Measurements from ENCODE around the gene CDH13.

The CDH13 gene

DNA sequence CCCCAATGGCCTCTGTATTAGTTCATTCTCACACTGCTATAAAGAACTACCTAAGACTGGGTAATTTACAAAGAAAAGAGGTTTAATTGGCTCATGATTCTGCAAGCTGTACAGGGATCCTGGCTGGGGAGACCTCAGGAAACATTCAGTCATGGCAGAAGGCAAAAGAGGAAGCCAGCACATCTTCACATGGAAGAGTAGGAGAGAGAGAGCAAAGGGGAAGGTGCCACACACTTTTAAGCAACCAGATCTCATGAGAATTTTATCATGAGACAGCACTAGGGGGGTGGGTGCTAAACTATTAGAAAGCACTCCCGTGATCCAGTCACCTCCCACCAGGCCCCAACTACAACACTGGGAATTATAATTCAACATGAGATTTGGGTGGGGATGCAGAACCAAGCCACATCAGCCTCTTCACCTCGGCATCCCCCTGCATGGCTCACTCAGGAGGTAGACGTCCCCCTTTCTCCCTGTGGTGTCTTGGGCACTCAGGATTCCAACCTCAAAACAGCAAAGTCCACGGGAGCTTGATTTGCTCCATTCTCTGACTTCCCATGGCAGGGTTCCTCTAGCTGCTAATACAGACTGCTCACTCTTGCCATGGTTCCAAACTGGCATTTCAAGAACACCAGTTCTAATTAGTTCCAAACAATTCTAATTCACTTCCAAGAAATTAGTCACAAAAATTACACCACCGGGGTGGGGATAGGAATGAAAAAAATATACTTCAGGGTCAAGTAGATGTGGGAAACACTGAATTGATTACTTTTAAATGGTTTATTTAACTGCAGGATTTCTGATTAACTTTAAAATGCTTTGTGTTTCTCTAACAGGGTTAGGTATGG is 977.2 kb downstream of the CDH13 start:
- no peaks in the 10 kb centered on the region for H3K79me2 ChIP-seq (ENCODE audit: control insufficient read depth, insufficient read depth, low read length)
- no peak overlapping the region for H3K56ac ChIP-seq (ENCODE audit: low read length)
- H3K4me1 ChIP-seq (ENCODE audit: control insufficient read depth, low read depth, low read length), result no peaks in the 10 kb centered on the region
- no peak overlapping the region for H3K23ac ChIP-seq (ENCODE audit: low read length)
- no peak for DNase-seq
- H3K18ac ChIP-seq (ENCODE audit: low read length), result no peak overlapping the region
- H2BK5ac ChIP-seq (ENCODE audit: low read length), result no peak overlapping the region
- no peak overlapping the region for H4K5ac ChIP-seq (ENCODE audit: low read length)
- no peaks in the 10 kb centered on the region for H3K36me3 ChIP-seq (ENCODE audit: control insufficient read depth, insufficient read depth, low read length)
- no peak overlapping the region for H2BK15ac ChIP-seq (replicated peaks; ENCODE audit: low read depth)
- no peak overlapping the region for H3K4me2 ChIP-seq (ENCODE audit: low read length)
- no peak overlapping the region for H3K27ac ChIP-seq (ENCODE audit: low read depth, low read length)
- no peak overlapping the region for H4K8ac ChIP-seq (ENCODE audit: low read depth, low read length)
- no peak overlapping the region for H2BK120ac ChIP-seq (ENCODE audit: low read depth, low read length)
- H3K4ac ChIP-seq (ENCODE audit: low read depth, low read length), result no peak overlapping the region
- H3K4me3 ChIP-seq (ENCODE audit: low read length), result no peak overlapping the region
- H3K27me3 ChIP-seq (ENCODE audit: insufficient read depth, low read length, poor library complexity), result no peaks in the 10 kb centered on the region
- WGBS (ENCODE audit: extremely low coverage, insufficient coverage, low lambda C conversion rate), result no CpG with 5 or more reads among the region's 5 CpGs
- no peak overlapping the region for H3K9ac ChIP-seq (ENCODE audit: low read length)
- H2AK5ac ChIP-seq (ENCODE audit: low read length), result no peak overlapping the region
- H3K79me1 ChIP-seq (ENCODE audit: low read length), result no peaks in the 10 kb centered on the region

DNA sequence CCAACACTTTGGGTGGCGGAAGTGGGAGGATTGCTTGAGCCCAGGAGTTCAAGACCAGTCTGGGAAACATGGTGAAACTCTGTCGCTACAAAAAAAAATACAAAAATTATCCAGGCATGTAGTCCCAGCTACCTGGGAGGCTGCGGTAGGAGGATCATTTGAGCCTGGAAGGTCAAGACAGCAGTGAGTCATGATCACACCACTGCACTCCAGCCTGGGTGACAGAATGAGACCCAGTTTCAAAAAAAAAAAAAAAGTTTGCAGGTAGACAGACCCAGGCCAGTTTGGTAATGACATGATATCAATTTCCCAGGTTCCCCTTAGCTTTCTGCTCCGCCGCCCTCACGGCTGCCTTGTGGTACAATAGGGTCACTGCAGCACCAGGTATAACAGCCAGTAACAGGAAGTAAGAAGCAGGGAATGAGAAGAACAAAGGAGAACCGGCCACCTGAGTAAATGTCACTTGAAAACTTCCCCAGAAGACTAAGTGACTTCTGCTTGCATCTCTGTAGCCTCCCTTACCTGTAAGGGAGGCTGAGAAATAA is 979.8 kb downstream of the CDH13 start:
- no peaks in the 10 kb centered on the region for H3K79me2 ChIP-seq (ENCODE audit: control insufficient read depth, insufficient read depth, low read length)
- H3K4me2 ChIP-seq (ENCODE audit: low read length), result no peak overlapping the region
- H2BK120ac ChIP-seq (ENCODE audit: low read depth, low read length), result no peak overlapping the region
- no peak overlapping the region for H3K9ac ChIP-seq (ENCODE audit: low read length)
- H3K56ac ChIP-seq (ENCODE audit: low read length), result no peak overlapping the region
- no peak overlapping the region for H3K4me3 ChIP-seq (ENCODE audit: low read length)
- H2AK5ac ChIP-seq (ENCODE audit: low read length), result no peak overlapping the region
- no peak overlapping the region for H2BK15ac ChIP-seq (replicated peaks; ENCODE audit: low read depth)
- H3K27ac ChIP-seq (ENCODE audit: low read depth, low read length), result no peak overlapping the region
- no peaks in the 10 kb centered on the region for H3K79me1 ChIP-seq (ENCODE audit: low read length)
- no peak overlapping the region for H2BK5ac ChIP-seq (ENCODE audit: low read length)
- no peaks in the 10 kb centered on the region for H3K36me3 ChIP-seq (ENCODE audit: control insufficient read depth, insufficient read depth, low read length)
- DNase-seq, result peak; percentile 61
- no peaks in the 10 kb centered on the region for H3K27me3 ChIP-seq (ENCODE audit: insufficient read depth, low read length, poor library complexity)
- H3K23ac ChIP-seq (ENCODE audit: low read length), result no peak overlapping the region
- H3K4ac ChIP-seq (ENCODE audit: low read depth, low read length), result no peak overlapping the region
- no CpG with 5 or more reads among the region's 7 CpGs for WGBS (ENCODE audit: extremely low coverage, insufficient coverage, low lambda C conversion rate)
- H4K8ac ChIP-seq (ENCODE audit: low read depth, low read length), result no peak overlapping the region
- no peak overlapping the region for H3K18ac ChIP-seq (ENCODE audit: low read length)
- H3K4me1 ChIP-seq (ENCODE audit: control insufficient read depth, low read depth, low read length), result no peaks in the 10 kb centered on the region
- H4K5ac ChIP-seq (ENCODE audit: low read length), result no peak overlapping the region

- no CpG with 5 or more reads among the region's 4 CpGs for WGBS (ENCODE audit: extremely low coverage, insufficient coverage, low lambda C conversion rate)
- Histone ChIP-seq H4K5ac (ENCODE audit: low read length) (no peak overlapping the region), H2BK120ac (ENCODE audit: low read depth, low read length) (no peak overlapping the region), H3K27me3 (ENCODE audit: insufficient read depth, low read length, poor library complexity) (no peaks in the 10 kb centered on the region), H2BK15ac (replicated peaks; ENCODE audit: low read depth) (no peak overlapping the region), H2BK5ac (ENCODE audit: low read length) (no peak overlapping the region), H3K23ac (ENCODE audit: low read length) (no peak overlapping the region), H3K4ac (ENCODE audit: low read depth, low read length) (no peak overlapping the region), H3K36me3 (ENCODE audit: control insufficient read depth, insufficient read depth, low read length) (no peaks in the 10 kb centered on the region), H3K18ac (ENCODE audit: low read length) (no peak overlapping the region), H3K4me3 (ENCODE audit: low read length) (no peak overlapping the region), H3K9ac (ENCODE audit: low read length) (no peak overlapping the region), H3K56ac (ENCODE audit: low read length) (no peak overlapping the region), H3K4me1 (ENCODE audit: control insufficient read depth, low read depth, low read length) (no peaks in the 10 kb centered on the region), H4K8ac (ENCODE audit: low read depth, low read length) (no peak overlapping the region), H2AK5ac (ENCODE audit: low read length) (no peak overlapping the region), H3K79me1 (ENCODE audit: low read length) (no peaks in the 10 kb centered on the region), H3K4me2 (ENCODE audit: low read length) (no peak overlapping the region), H3K27ac (ENCODE audit: low read depth, low read length) (no peak overlapping the region), H3K79me2 (ENCODE audit: control insufficient read depth, insufficient read depth, low read length) (no peaks in the 10 kb centered on the region)
- no peak for DNase-seq
Measured at GRCh38 chr16:83609178-83609577, 982.4 kb downstream of the CDH13 start.

GRCh38 chr16:83615141-83615952 is 988.6 kb downstream of the CDH13 start:
- H3K9ac ChIP-seq (ENCODE audit: low read length), result no peak overlapping the region

GRCh38 chr16:83615953-83616350 is 989.2 kb downstream of the CDH13 start:
- H3K79me1 ChIP-seq (ENCODE audit: low read length), result no peaks in the 10 kb centered on the region
- H3K9ac ChIP-seq (ENCODE audit: low read length), result no peak overlapping the region
- no peak overlapping the region for H3K56ac ChIP-seq (ENCODE audit: low read length)
- H2BK120ac ChIP-seq (ENCODE audit: low read depth, low read length), result no peak overlapping the region
- no peak overlapping the region for H3K4ac ChIP-seq (ENCODE audit: low read depth, low read length)
- no peak overlapping the region for H4K8ac ChIP-seq (ENCODE audit: low read depth, low read length)
- H3K27me3 ChIP-seq (ENCODE audit: insufficient read depth, low read length, poor library complexity), result no peaks in the 10 kb centered on the region
- no peak overlapping the region for H3K4me3 ChIP-seq (ENCODE audit: low read length)
- H2AK5ac ChIP-seq (ENCODE audit: low read length), result no peak overlapping the region
- DNase-seq, result no peak
- H3K18ac ChIP-seq (ENCODE audit: low read length), result no peak overlapping the region
- no peaks in the 10 kb centered on the region for H3K79me2 ChIP-seq (ENCODE audit: control insufficient read depth, insufficient read depth, low read length)
- H2BK15ac ChIP-seq (replicated peaks; ENCODE audit: low read depth), result no peak overlapping the region
- H3K23ac ChIP-seq (ENCODE audit: low read length), result no peak overlapping the region
- H4K5ac ChIP-seq (ENCODE audit: low read length), result no peak overlapping the region
- WGBS (ENCODE audit: extremely low coverage, insufficient coverage, low lambda C conversion rate), result no CpG with 5 or more reads among the region's 8 CpGs
- H3K4me1 ChIP-seq (ENCODE audit: control insufficient read depth, low read depth, low read length), result no peaks in the 10 kb centered on the region
- no peak overlapping the region for H2BK5ac ChIP-seq (ENCODE audit: low read length)
- no peak overlapping the region for H3K4me2 ChIP-seq (ENCODE audit: low read length)
- no peak overlapping the region for H3K27ac ChIP-seq (ENCODE audit: low read depth, low read length)
- no peaks in the 10 kb centered on the region for H3K36me3 ChIP-seq (ENCODE audit: control insufficient read depth, insufficient read depth, low read length)

More at GRCh38 chr16:83615141-83615952, 988.6 kb downstream of the CDH13 start:
- Histone ChIP-seq H3K36me3 (ENCODE audit: control insufficient read depth, insufficient read depth, low read length) (no peaks in the 10 kb centered on the region), H3K4me2 (ENCODE audit: low read length) (no peak overlapping the region), H4K8ac (ENCODE audit: low read depth, low read length) (no peak overlapping the region), H3K4me3 (ENCODE audit: low read length) (no peak overlapping the region), H3K4me1 (ENCODE audit: control insufficient read depth, low read depth, low read length) (no peaks in the 10 kb centered on the region), H3K18ac (ENCODE audit: low read length) (no peak overlapping the region), H3K27me3 (ENCODE audit: insufficient read depth, low read length, poor library complexity) (no peaks in the 10 kb centered on the region), H3K4ac (ENCODE audit: low read depth, low read length) (no peak overlapping the region), H4K5ac (ENCODE audit: low read length) (no peak overlapping the region), H3K23ac (ENCODE audit: low read length) (no peak overlapping the region), H3K56ac (ENCODE audit: low read length) (no peak overlapping the region), H2BK120ac (ENCODE audit: low read depth, low read length) (no peak overlapping the region), H3K79me1 (ENCODE audit: low read length) (no peaks in the 10 kb centered on the region), H3K79me2 (ENCODE audit: control insufficient read depth, insufficient read depth, low read length) (no peaks in the 10 kb centered on the region), H2BK5ac (ENCODE audit: low read length) (no peak overlapping the region), H2BK15ac (replicated peaks; ENCODE audit: low read depth) (no peak overlapping the region), H2AK5ac (ENCODE audit: low read length) (no peak overlapping the region), H3K27ac (ENCODE audit: low read depth, low read length) (no peak overlapping the region)
- WGBS (ENCODE audit: extremely low coverage, insufficient coverage, low lambda C conversion rate), result no CpG with 5 or more reads among the region's 7 CpGs
- no peak for DNase-seq

All from mesendoderm (in vitro differentiated cells).